Upper lobe of right lung (tissue), 1 donor: ENCODE results near the gene TAOK3. TPM values are rescaled to one million over a fixed set of nuclear protein-coding genes. Genes with fewer than 3 reads are reported as not detected.

Experiments used
- ATAC-seq: fragments of 200-7000 bp; cut with Tn5 transposase; one replicate; pipeline ENCODE4 v1.9.1; 2020; ENCODE audit warnings: mild to moderate bottlenecking, moderate library complexity
- DNase-seq: peaks from one replicate; pipeline ENCODE4 v3.0.0-alpha.2; 2020
- H3K27ac ChIP-seq: fragments of 200-600 bp; one replicate; pipeline ENCODE4 v1.8.0; 2022
- H3K27me3 ChIP-seq: fragments of 200-600 bp; one replicate; pipeline ENCODE4 v1.8.0; 2022; ENCODE audit warnings: mild to moderate bottlenecking
- H3K36me3 ChIP-seq: fragments of 200-600 bp; one replicate; pipeline ENCODE4 v1.8.0; 2022
- H3K4me1 ChIP-seq: fragments of 200-600 bp; one replicate; pipeline ENCODE4 v1.8.0; 2022
- H3K4me3 ChIP-seq: fragments of 200-600 bp; one replicate; pipeline ENCODE4 v1.8.0; 2022; ENCODE audit warnings: mild to moderate bottlenecking
- H3K9me3 ChIP-seq: fragments of 200-600 bp; one replicate; pipeline ENCODE4 v1.8.0; 2022
- CTCF ChIP-seq: fragments of 200-600 bp; IDR thresholded peaks from one replicate; pipeline ENCODE4 v1.8.0; 2022; ENCODE audit warnings: antibody characterized with exemption
- intact Hi-C: fragments of 100-400 bp; cut with DNase I; formaldehyde crosslinking; loops from one replicate; pipeline ENCODE4 v1.11.0; 2022
- total RNA-seq: library from RNA; stranded (reverse); fragmentation: NEBNext Ultra II Directional; extraction: Animal tissue kit (Norgen Biotek cat#: 25700); gene quantifications from one replicate; pipeline ENCODE4 v1.2.1, GENCODE V29; 2021
- donor health status: DM: no; HTN: yes; CAD: no; lungs with severe emphysema.

TAOK3 gene
- total RNA-seq, 1 donor from 2014 or later: 64.1 TPM

- DNase-seq: no peak
- Histone ChIP-seq H3K36me3 (peaks cover 19% of the 10 kb centered on the region), H3K4me3 (peak overlapping the region; percentile 84), H3K4me1 (peaks cover 39% of the 10 kb centered on the region), H3K27me3 (no peaks in the 10 kb centered on the region), H3K27ac (peak overlapping the region; percentile 97), H3K9me3 (no peaks in the 10 kb centered on the region)
- intact Hi-C loops: loop anchor here (5.0 kb wide), 1 partner anchor 193 kb away; no protein-coding TSS in a partner anchor
- no peak for ATAC-seq
- TF ChIP-seq CTCF: no peak
These were observed 2.6 kb upstream of the TAOK3 start for GRCh38 chr12:118375348-118375747.

- no peak overlapping the region for H3K27ac ChIP-seq
- intact Hi-C loops: loop anchor here (5.0 kb wide), 1 partner anchor 193 kb away; no protein-coding TSS in a partner anchor
- H3K27me3 ChIP-seq: no peaks in the 10 kb centered on the region
- H3K9me3 ChIP-seq: no peaks in the 10 kb centered on the region
- peaks cover 14% of the 10 kb centered on the region for H3K36me3 ChIP-seq
- ATAC-seq: no peak
- no peak for DNase-seq
- TF ChIP-seq CTCF: no peak
- peaks cover 43% of the 10 kb centered on the region for H3K4me1 ChIP-seq
- no peak overlapping the region for H3K4me3 ChIP-seq
These were observed 2.2 kb upstream of the TAOK3 start for GRCh38 chr12:118374909-118375308.

- Histone ChIP-seq H3K4me1 (peaks cover 45% of the 10 kb centered on the region), H3K36me3 (peaks cover 7% of the 10 kb centered on the region), H3K9me3 (no peaks in the 10 kb centered on the region), H3K27ac (no peak overlapping the region), H3K4me3 (no peak overlapping the region), H3K27me3 (no peaks in the 10 kb centered on the region)
- intact Hi-C loops: no loop called here
- no peak for TF ChIP-seq CTCF
- DNase-seq (no peak), ATAC-seq (no peak)
These were observed 1.5 kb upstream of the TAOK3 start for GRCh38 chr12:118374126-118374725.

GRCh38 chr12:118373616-118374015, 909 bp upstream of the TAOK3 start:
- Histone ChIP-seq H3K4me1 (peaks cover 49% of the 10 kb centered on the region), H3K9me3 (no peaks in the 10 kb centered on the region), H3K4me3 (peak overlapping the region; percentile 86), H3K27ac (peak overlapping the region; percentile 91), H3K27me3 (no peaks in the 10 kb centered on the region), H3K36me3 (peaks cover 1% of the 10 kb centered on the region)
- ATAC-seq (no peak), DNase-seq (no peak)
- no peak for TF ChIP-seq CTCF
- intact Hi-C loops: no loop called here

GRCh38 chr12:118371321-118372282, 1.1 kb downstream of the TAOK3 start:
- H3K4me1 ChIP-seq: peaks cover 35% of the 10 kb centered on the region
- peak overlapping the region; percentile 77 for H3K27ac ChIP-seq
- H3K9me3 ChIP-seq: no peaks in the 10 kb centered on the region
- no peaks in the 10 kb centered on the region for H3K27me3 ChIP-seq
- DNase-seq: peak; percentile 70
- ATAC-seq: no peak
- H3K36me3 ChIP-seq: no peaks in the 10 kb centered on the region
- intact Hi-C loops: no loop called here
- H3K4me3 ChIP-seq: peak overlapping the region; percentile 86
- TF ChIP-seq CTCF: no peak
